PC-9 (cell line): ENCODE results near the gene NR4A1. TPM values are rescaled to one million over a fixed set of nuclear protein-coding genes. Genes with fewer than 3 reads are reported as not detected.

ENCODE experiments used
- BruUV-seq: library from RNA; stranded (reverse); fragments of 400-500 nt; replicated peaks from 2 replicates; lab custom pipeline; 2021; lab: Mats Ljungman, UMichigan
- CTCF ChIA-PET: fragments of 300-600 bp; sonication (Branson Sonifier 250); formaldehyde crosslinking; loops from one replicate; lab custom pipeline; 2022; ENCODE audit warnings: antibody characterized with exemption; lab: Charles Lee
- POLR2A ChIA-PET: fragments of 300-600 bp; sonication (Branson Sonifier 250); formaldehyde crosslinking; loops from one replicate; lab custom pipeline; 2022; ENCODE audit warnings: antibody characterized with exemption; ENCODE audit not compliant: unreplicated experiment; lab: Charles Lee
- DNase-seq, 2 experiments: peaks; one replicate each; pipeline versions ENCODE4 v3.0.0 to v3.0.0-alpha.2; 2015 to 2022; ENCODE audit warnings: mixed read lengths in 1 of 2
- H2AFZ ChIP-seq: fragments of 200-600 bp; sonication (generic); 2 replicates; pipeline ENCODE4 v1.8.1; 2017; ENCODE audit warnings: antibody characterized with exemption
- H3F3A ChIP-seq: fragments of 200-600 bp; sonication (generic); 2 replicates; pipeline ENCODE4 v1.8.1; 2017; ENCODE audit warnings: antibody characterized with exemption, mild to moderate bottlenecking, low read depth; ENCODE audit not compliant: insufficient read depth
- H3K27ac ChIP-seq: fragments of 200-600 bp; sonication (generic); 2 replicates; pipeline ENCODE4 v1.6.1; 2016; ENCODE audit warnings: mixed run types
- H3K27me3 ChIP-seq: fragments of 200-600 bp; sonication (generic); 2 replicates; pipeline ENCODE4 v1.6.1; 2016; ENCODE audit warnings: low read depth, mixed run types; ENCODE audit not compliant: insufficient read depth
- H3K36me3 ChIP-seq: fragments of 200-600 bp; sonication (generic); 2 replicates; pipeline ENCODE4 v1.6.1; 2016; ENCODE audit warnings: low read depth, mixed run types
- H3K4me1 ChIP-seq: fragments of 200-600 bp; sonication (generic); replicated peaks from 2 replicates; pipeline ENCODE4 v1.6.1; 2016; ENCODE audit warnings: mixed run types; ENCODE audit not compliant: insufficient read depth
- H3K4me2 ChIP-seq: fragments of 200-600 bp; sonication (generic); 2 replicates; pipeline ENCODE4 v1.6.1; 2017; ENCODE audit warnings: mixed run types
- H3K4me3 ChIP-seq: fragments of 200-600 bp; sonication (generic); 2 replicates; pipeline ENCODE4 v1.6.1; 2016; ENCODE audit warnings: mixed run types
- H3K79me2 ChIP-seq: fragments of 200-600 bp; sonication (generic); 2 replicates; pipeline ENCODE4 v1.6.1; 2017; ENCODE audit warnings: low read depth, mixed run types
- H3K9me2 ChIP-seq: fragments of 200-600 bp; sonication (generic); 2 replicates; pipeline ENCODE4 v1.8.1; 2017; ENCODE audit warnings: mild to moderate bottlenecking; ENCODE audit not compliant: insufficient read depth
- H3K9me3 ChIP-seq: fragments of 200-600 bp; sonication (generic); 2 replicates; pipeline ENCODE4 v1.8.1; 2016; ENCODE audit warnings: low read depth; ENCODE audit not compliant: insufficient read depth
- H4K20me1 ChIP-seq: fragments of 200-600 bp; sonication (generic); 2 replicates; pipeline ENCODE4 v1.8.1; 2017; ENCODE audit not compliant: insufficient read depth
- CTCF ChIP-seq: fragments of 200-600 bp; sonication (generic); conservative IDR thresholded peaks from 2 replicates; pipeline ENCODE4 v1.6.1; 2017; ENCODE audit warnings: mixed run types, antibody characterized with exemption, mild to moderate bottlenecking, moderate library complexity
- EZH2 ChIP-seq: fragments of 200-600 bp; sonication (generic); IDR thresholded peaks from 2 replicates; pipeline ENCODE4 v1.8.0; 2017; ENCODE audit warnings: antibody characterized with exemption, low read depth
- intact Hi-C: fragments of 100-400 bp; cut with micrococcal nuclease; formaldehyde crosslinking; loops from one replicate; pipeline ENCODE4 v1.10.0; 2022; ENCODE audit not compliant: unreplicated experiment
- total RNA-seq: library from RNA; stranded (reverse); gene quantifications from 2 replicates; pipeline ENCODE4 v1.2.3, GENCODE V29; 2021

Gene NR4A1
- total RNA-seq, 1 experiment from 2014 or later = 6.5 TPM

- Histone ChIP-seq H3K36me3 (no peaks in the 10 kb centered on the region), H3K27ac (no peak overlapping the region), H3K27me3 (no peaks in the 10 kb centered on the region), H2AFZ (no peak overlapping the region), H3F3A (peaks cover 9% of the 10 kb centered on the region), H3K9me2 (no peaks in the 10 kb centered on the region), H3K4me1 (no peaks in the 10 kb centered on the region), H3K79me2 (no peaks in the 10 kb centered on the region), H3K9me3 (no peaks in the 10 kb centered on the region), H3K4me3 (no peak overlapping the region), H3K4me2 (no peak overlapping the region), H4K20me1 (no peaks in the 10 kb centered on the region)
- no TSS peak for BruUV-seq
- no peak for TF ChIP-seq CTCF
- no peak for TF ChIP-seq EZH2
- POLR2A ChIA-PET = no interaction called here
- DNase-seq = no peak
- intact Hi-C loops = no loop called here
- CTCF ChIA-PET = interaction anchor here (0.6 kb wide), 1 partner anchor 13 kb away, joined by 6 read pairs; no protein-coding TSS in a partner anchor
Measured at GRCh38 chr12:52055731-52056711, 4.8 kb downstream of the NR4A1 start.

DNA sequence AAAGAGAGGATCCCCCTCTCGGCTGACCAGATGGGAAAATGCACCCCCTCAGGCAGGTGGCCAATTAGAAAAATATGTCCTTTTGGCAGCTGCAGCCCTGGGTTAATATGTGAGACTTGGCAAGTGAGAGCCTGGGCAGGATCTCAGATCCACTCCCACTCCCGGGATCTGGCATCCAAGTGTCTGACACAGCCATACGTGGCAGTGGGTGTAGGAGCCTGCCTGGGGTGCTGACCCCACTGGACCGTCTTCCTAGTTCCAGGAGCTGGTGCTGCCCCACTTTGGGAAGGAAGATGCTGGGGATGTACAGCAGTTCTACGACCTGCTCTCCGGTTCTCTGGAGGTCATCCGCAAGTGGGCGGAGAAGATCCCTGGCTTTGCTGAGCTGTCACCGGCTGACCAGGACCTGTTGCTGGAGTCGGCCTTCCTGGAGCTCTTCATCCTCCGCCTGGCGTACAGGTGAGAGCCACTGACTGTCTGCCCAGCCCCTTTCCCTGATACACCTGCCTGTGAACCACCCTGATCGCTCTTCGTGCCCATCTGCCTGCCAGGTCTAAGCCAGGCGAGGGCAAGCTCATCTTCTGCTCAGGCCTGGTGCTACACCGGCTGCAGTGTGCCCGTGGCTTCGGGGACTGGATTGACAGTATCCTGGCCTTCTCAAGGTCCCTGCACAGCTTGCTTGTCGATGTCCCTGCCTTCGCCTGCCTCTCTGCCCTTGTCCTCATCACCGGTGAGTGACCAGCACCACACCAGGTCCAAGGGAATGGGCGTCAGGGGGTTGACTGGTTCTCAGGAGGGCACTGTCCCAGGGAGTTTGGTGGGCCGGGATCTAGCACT is 5.8 kb downstream of the NR4A1 start:
- TF ChIP-seq CTCF = no peak
- TF ChIP-seq EZH2 = no peak
- Histone ChIP-seq H3K36me3 (no peaks in the 10 kb centered on the region), H3K4me1 (no peaks in the 10 kb centered on the region), H3K79me2 (no peaks in the 10 kb centered on the region), H4K20me1 (no peaks in the 10 kb centered on the region), H3K27me3 (no peaks in the 10 kb centered on the region), H3K27ac (no peak overlapping the region), H3K4me3 (no peak overlapping the region), H2AFZ (no peak overlapping the region), H3K9me2 (no peaks in the 10 kb centered on the region), H3K9me3 (no peaks in the 10 kb centered on the region), H3F3A (peaks cover 1% of the 10 kb centered on the region), H3K4me2 (no peak overlapping the region)
- BruUV-seq = no TSS peak
- intact Hi-C loops = no loop called here
- ChIA-PET CTCF (no interaction called here), POLR2A (no interaction called here)
- no peak for DNase-seq

GRCh38 chr12:52057638-52058576 is 6.7 kb downstream of the NR4A1 start:
- no TSS peak for BruUV-seq
- TF ChIP-seq EZH2 (no peak), CTCF (no peak)
- ChIA-PET POLR2A (no interaction called here), CTCF (interaction anchor here (0.5 kb wide), 1 partner anchor 59 kb away, joined by 4 read pairs; no protein-coding TSS in a partner anchor)
- no peaks in the 10 kb centered on the region for H3F3A ChIP-seq
- H3K9me2 ChIP-seq = no peaks in the 10 kb centered on the region
- no peaks in the 10 kb centered on the region for H3K9me3 ChIP-seq
- H2AFZ ChIP-seq = no peak overlapping the region
- no peaks in the 10 kb centered on the region for H3K79me2 ChIP-seq
- H3K27me3 ChIP-seq = no peaks in the 10 kb centered on the region
- no peaks in the 10 kb centered on the region for H3K4me1 ChIP-seq
- no peak overlapping the region for H3K4me3 ChIP-seq
- intact Hi-C loops = no loop called here
- H3K27ac ChIP-seq = no peak overlapping the region
- H3K4me2 ChIP-seq = no peak overlapping the region
- no peaks in the 10 kb centered on the region for H4K20me1 ChIP-seq
- H3K36me3 ChIP-seq = no peaks in the 10 kb centered on the region
- no peak for DNase-seq
